Activated naive CD4-positive, alpha-beta T cell treated with anti-CD3 and anti-CD28 coated beads, Interleukin-2, amount 50 U/mL, for 72 hours (primary cell): ENCODE data around the gene ARMC12. TPM values are rescaled to one million over a fixed set of nuclear protein-coding genes. Genes with fewer than 3 reads are reported as not detected.

Experiments used
- ATAC-seq, 2 donors: fragments of 150-1000 bp; cut with Tn5 transposase; 2 replicates each; pipeline ENCODE4 v1.10.0; 2021; ENCODE audit warnings: mild to moderate bottlenecking in 2 of 2, moderate library complexity in 2 of 2
- DNase-seq, 2 donors: peaks; one replicate each; pipeline ENCODE4 v3.0.0; 2021 to 2022; ENCODE audit warnings: low spot score in 2 of 2
- H3K27ac Mint-ChIP-seq, 2 donors: one replicate each; pipeline ENCODE4 v1.8.0; 2022; ENCODE audit warnings: mild to moderate bottlenecking in 2 of 2, mixed read lengths in 2 of 2
- H3K36me3 Mint-ChIP-seq, 2 donors: one replicate each; pipeline ENCODE4 v1.8.0; 2022; ENCODE audit warnings: mixed read lengths in 2 of 2
- H3K9me3 Mint-ChIP-seq, 2 donors: one replicate each; pipeline ENCODE4 v1.8.0; 2022; ENCODE audit warnings: mixed read lengths in 2 of 2
- total RNA-seq, 2 donors: library from RNA; stranded (reverse); gene quantifications; one replicate each; pipeline ENCODE4 v1.2.3, GENCODE V29; 2022

ARMC12 gene
- total RNA-seq, 2 donors from 2014 or later, result 1.2 to 5.9 TPM

- ATAC-seq (no peak), DNase-seq (no peak)
- Mint-ChIP-seq H3K27ac (no peak overlapping the region), H3K9me3 (no peaks in the 10 kb centered on the region), H3K36me3 (peaks cover 0 to 30% of the 10 kb centered on the region in 2 donors)
Measured at GRCh38 chr6:35713006-35713767, 23.6 kb upstream of the ARMC12 start.

- H3K9me3 Mint-ChIP-seq, result no peaks in the 10 kb centered on the region
- peaks cover 0 to 24% of the 10 kb centered on the region in 2 donors for H3K36me3 Mint-ChIP-seq
- no peak for ATAC-seq
- no peak for DNase-seq
- no peak overlapping the region for H3K27ac Mint-ChIP-seq
Measured at GRCh38 chr6:35716798-35717197, 20.0 kb upstream of the ARMC12 start.

- ATAC-seq, result no peak
- Mint-ChIP-seq H3K9me3 (no peaks in the 10 kb centered on the region), H3K27ac (peak overlapping the region; percentile 86 to 99), H3K36me3 (peaks cover 0 to 24% of the 10 kb centered on the region in 2 donors)
- no peak for DNase-seq
Measured at GRCh38 chr6:35717449-35718374, 19.1 kb upstream of the ARMC12 start.

- no peaks in the 10 kb centered on the region for H3K9me3 Mint-ChIP-seq
- DNase-seq, result no peak
- peaks cover 0 to 24% of the 10 kb centered on the region in 2 donors for H3K36me3 Mint-ChIP-seq
- ATAC-seq, result peak in 1 of 2 donors; percentile 1
- peak overlapping the region; percentile 86 to 99 for H3K27ac Mint-ChIP-seq
Measured at GRCh38 chr6:35718375-35718736, 18.5 kb upstream of the ARMC12 start.

GRCh38 chr6:35718911-35719381 lies 17.9 kb upstream of the ARMC12 start:
- no peaks in the 10 kb centered on the region for H3K9me3 Mint-ChIP-seq
- H3K27ac Mint-ChIP-seq, result peak overlapping the region; percentile 86 to 99
- peak in 1 of 2 donors; percentile 60 for DNase-seq
- H3K36me3 Mint-ChIP-seq, result peaks cover 0 to 24% of the 10 kb centered on the region in 2 donors
- peak; percentile 81 to 87 for ATAC-seq

- peaks cover 0 to 24% of the 10 kb centered on the region in 2 donors for H3K36me3 Mint-ChIP-seq
- no peaks in the 10 kb centered on the region for H3K9me3 Mint-ChIP-seq
- ATAC-seq, result peak; percentile 19 to 34
- DNase-seq, result no peak
- peak overlapping the region; percentile 86 to 99 for H3K27ac Mint-ChIP-seq
Measured at GRCh38 chr6:35719404-35719829, 17.4 kb upstream of the ARMC12 start.

GRCh38 chr6:35719830-35720733 lies 16.8 kb upstream of the ARMC12 start:
- no peaks in the 10 kb centered on the region for H3K9me3 Mint-ChIP-seq
- ATAC-seq (peak; percentile 42 to 65), DNase-seq (no peak)
- H3K27ac Mint-ChIP-seq, result peak overlapping the region; percentile 86 to 99
- peaks cover 0 to 24% of the 10 kb centered on the region in 2 donors for H3K36me3 Mint-ChIP-seq

- Mint-ChIP-seq H3K9me3 (no peaks in the 10 kb centered on the region), H3K27ac (no peak overlapping the region), H3K36me3 (peaks cover 0 to 6% of the 10 kb centered on the region in 2 donors)
- no peak for ATAC-seq
- no peak for DNase-seq
Measured at GRCh38 chr6:35722121-35722761, 14.6 kb upstream of the ARMC12 start.

- no peak overlapping the region for H3K27ac Mint-ChIP-seq
- no peak for DNase-seq
- ATAC-seq, result no peak
- H3K36me3 Mint-ChIP-seq, result no peaks in the 10 kb centered on the region
- no peaks in the 10 kb centered on the region for H3K9me3 Mint-ChIP-seq
Measured at GRCh38 chr6:35723587-35723986, 13.2 kb upstream of the ARMC12 start.

GRCh38 chr6:35724059-35724458 lies 12.8 kb upstream of the ARMC12 start:
- DNase-seq (no peak), ATAC-seq (no peak)
- Mint-ChIP-seq H3K9me3 (no peaks in the 10 kb centered on the region), H3K27ac (no peak overlapping the region), H3K36me3 (no peaks in the 10 kb centered on the region)

- H3K9me3 Mint-ChIP-seq, result no peaks in the 10 kb centered on the region
- ATAC-seq (no peak), DNase-seq (no peak)
- no peak overlapping the region for H3K27ac Mint-ChIP-seq
- no peaks in the 10 kb centered on the region for H3K36me3 Mint-ChIP-seq
Measured at GRCh38 chr6:35724471-35724870, 12.4 kb upstream of the ARMC12 start.

- DNase-seq, result no peak
- Mint-ChIP-seq H3K36me3 (no peaks in the 10 kb centered on the region), H3K9me3 (no peaks in the 10 kb centered on the region), H3K27ac (no peak overlapping the region)
- no peak for ATAC-seq
Measured at GRCh38 chr6:35725081-35725708, 11.6 kb upstream of the ARMC12 start.

- ATAC-seq, result peak; percentile 6 to 36
- no peak for DNase-seq
- Mint-ChIP-seq H3K9me3 (no peaks in the 10 kb centered on the region), H3K36me3 (no peaks in the 10 kb centered on the region), H3K27ac (peak overlapping the region; percentile 69 to 78)
Measured at GRCh38 chr6:35725721-35726438, 11.0 kb upstream of the ARMC12 start.

GRCh38 chr6:35727231-35727934 lies 9.4 kb upstream of the ARMC12 start:
- ATAC-seq (peak; percentile 2 to 3), DNase-seq (no peak)
- Mint-ChIP-seq H3K36me3 (no peaks in the 10 kb centered on the region), H3K27ac (peak overlapping the region; percentile 69 to 78), H3K9me3 (no peaks in the 10 kb centered on the region)
